SK-N-SH treated with all-trans-retinoic acid at 6 μM for 48 hours (cell line): ENCODE results near the gene NUP98.

Experiments
- ESRRG ChIP-seq: fragments of 250-450 bp; sonication (Bioruptor Pico); IDR thresholded peaks from 2 replicates; pipeline ENCODE4 v1.6.1; 2021; ENCODE audit warnings: mild to moderate bottlenecking
- RARB ChIP-seq: fragments of 250-450 bp; sonication (Bioruptor Pico); IDR thresholded peaks from 2 replicates; pipeline ENCODE4 v1.8.0; 2021; ENCODE audit warnings: mild to moderate bottlenecking, moderate library complexity
- TCF4 ChIP-seq: fragments of 250-450 bp; sonication (Bioruptor Pico); IDR thresholded peaks from 2 replicates; pipeline ENCODE4 v1.8.0; 2021; ENCODE audit warnings: mild to moderate bottlenecking, moderate library complexity, borderline replicate concordance
- TOX ChIP-seq: fragments of 250-450 bp; sonication (Bioruptor Pico); IDR thresholded peaks from 2 replicates; pipeline ENCODE4 v1.8.0; 2021; ENCODE audit warnings: mild to moderate bottlenecking, moderate library complexity, borderline replicate concordance
- ZFP3 ChIP-seq: fragments of 250-450 bp; sonication (Bioruptor Pico); IDR thresholded peaks from 2 replicates; pipeline ENCODE4 v1.5.0; 2020; ENCODE audit warnings: mild to moderate bottlenecking, moderate library complexity
- TF ChIP-seq, protein P1 (sequence below): fragments of 250-450 bp; sonication (Bioruptor Pico); IDR thresholded peaks from 2 replicates; pipeline ENCODE4 v1.5.1; 2020; ENCODE audit warnings: low read depth, mild to moderate bottlenecking, moderate library complexity
- TF ChIP-seq, protein P2 (sequence below): fragments of 250-450 bp; sonication (Bioruptor Pico); IDR thresholded peaks from 2 replicates; pipeline ENCODE4 v1.8.0; 2021; ENCODE audit warnings: low read depth, mild to moderate bottlenecking, moderate library complexity, borderline replicate concordance
- TF ChIP-seq, protein P3 (sequence below): fragments of 250-450 bp; sonication (Bioruptor Pico); IDR thresholded peaks from 2 replicates; pipeline ENCODE4 v1.8.0; 2020; ENCODE audit warnings: mild to moderate bottlenecking, moderate library complexity, borderline replicate concordance
- TF ChIP-seq, protein P4 (sequence below): fragments of 250-450 bp; sonication (Bioruptor Pico); IDR thresholded peaks from 2 replicates; pipeline ENCODE4 v1.5.1; 2021; ENCODE audit warnings: mild to moderate bottlenecking, moderate library complexity

DNA sequence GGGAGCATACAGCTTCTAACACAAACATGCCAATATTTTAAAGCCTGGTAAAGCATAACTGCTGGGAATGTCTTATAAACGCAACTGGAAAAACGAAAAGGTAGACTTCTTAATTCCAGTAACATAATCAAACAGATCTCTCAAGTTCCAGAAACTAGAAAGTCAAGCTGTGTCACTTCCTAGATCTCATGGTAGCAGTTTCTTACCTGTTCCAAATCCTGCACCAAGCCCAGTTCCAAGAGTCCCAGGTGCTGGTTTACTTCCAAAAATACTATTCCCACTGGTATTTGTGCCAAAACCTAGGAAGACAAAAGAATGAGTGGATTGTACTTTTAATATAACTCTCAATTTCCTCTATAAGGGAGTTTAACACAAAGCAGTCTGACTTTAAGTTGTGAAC is 44.2 kb downstream of the NUP98 start:
- TF ChIP-seq, protein P1, sequence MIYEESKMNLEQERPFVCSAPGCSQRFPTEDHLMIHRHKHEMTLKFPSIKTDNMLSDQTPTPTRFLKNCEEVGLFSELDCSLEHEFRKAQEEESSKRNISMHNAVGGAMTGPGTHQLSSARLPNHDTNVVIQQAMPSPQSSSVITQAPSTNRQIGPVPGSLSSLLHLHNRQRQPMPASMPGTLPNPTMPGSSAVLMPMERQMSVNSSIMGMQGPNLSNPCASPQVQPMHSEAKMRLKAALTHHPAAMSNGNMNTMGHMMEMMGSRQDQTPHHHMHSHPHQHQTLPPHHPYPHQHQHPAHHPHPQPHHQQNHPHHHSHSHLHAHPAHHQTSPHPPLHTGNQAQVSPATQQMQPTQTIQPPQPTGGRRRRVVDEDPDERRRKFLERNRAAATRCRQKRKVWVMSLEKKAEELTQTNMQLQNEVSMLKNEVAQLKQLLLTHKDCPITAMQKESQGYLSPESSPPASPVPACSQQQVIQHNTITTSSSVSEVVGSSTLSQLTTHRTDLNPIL: no peak
- no peak for TF ChIP-seq RARB (CRISPR knock-in tag)
- TF ChIP-seq, protein P2, sequence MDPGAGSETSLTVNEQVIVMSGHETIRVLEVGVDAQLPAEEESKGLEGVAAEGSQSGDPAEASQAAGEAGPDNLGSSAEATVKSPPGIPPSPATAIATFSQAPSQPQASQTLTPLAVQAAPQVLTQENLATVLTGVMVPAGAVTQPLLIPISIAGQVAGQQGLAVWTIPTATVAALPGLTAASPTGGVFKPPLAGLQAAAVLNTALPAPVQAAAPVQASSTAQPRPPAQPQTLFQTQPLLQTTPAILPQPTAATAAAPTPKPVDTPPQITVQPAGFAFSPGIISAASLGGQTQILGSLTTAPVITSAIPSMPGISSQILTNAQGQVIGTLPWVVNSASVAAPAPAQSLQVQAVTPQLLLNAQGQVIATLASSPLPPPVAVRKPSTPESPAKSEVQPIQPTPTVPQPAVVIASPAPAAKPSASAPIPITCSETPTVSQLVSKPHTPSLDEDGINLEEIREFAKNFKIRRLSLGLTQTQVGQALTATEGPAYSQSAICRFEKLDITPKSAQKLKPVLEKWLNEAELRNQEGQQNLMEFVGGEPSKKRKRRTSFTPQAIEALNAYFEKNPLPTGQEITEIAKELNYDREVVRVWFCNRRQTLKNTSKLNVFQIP: no peak
- TF ChIP-seq, protein P3, sequence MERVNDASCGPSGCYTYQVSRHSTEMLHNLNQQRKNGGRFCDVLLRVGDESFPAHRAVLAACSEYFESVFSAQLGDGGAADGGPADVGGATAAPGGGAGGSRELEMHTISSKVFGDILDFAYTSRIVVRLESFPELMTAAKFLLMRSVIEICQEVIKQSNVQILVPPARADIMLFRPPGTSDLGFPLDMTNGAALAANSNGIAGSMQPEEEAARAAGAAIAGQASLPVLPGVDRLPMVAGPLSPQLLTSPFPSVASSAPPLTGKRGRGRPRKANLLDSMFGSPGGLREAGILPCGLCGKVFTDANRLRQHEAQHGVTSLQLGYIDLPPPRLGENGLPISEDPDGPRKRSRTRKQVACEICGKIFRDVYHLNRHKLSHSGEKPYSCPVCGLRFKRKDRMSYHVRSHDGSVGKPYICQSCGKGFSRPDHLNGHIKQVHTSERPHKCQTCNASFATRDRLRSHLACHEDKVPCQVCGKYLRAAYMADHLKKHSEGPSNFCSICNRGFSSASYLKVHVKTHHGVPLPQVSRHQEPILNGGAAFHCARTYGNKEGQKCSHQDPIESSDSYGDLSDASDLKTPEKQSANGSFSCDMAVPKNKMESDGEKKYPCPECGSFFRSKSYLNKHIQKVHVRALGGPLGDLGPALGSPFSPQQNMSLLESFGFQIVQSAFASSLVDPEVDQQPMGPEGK (CRISPR knock-in tag): no peak
- TF ChIP-seq ZFP3 (CRISPR knock-in tag): no peak
- TF ChIP-seq TOX (CRISPR knock-in tag): no peak
- TF ChIP-seq ESRRG: no peak
- TF ChIP-seq, protein P4, sequence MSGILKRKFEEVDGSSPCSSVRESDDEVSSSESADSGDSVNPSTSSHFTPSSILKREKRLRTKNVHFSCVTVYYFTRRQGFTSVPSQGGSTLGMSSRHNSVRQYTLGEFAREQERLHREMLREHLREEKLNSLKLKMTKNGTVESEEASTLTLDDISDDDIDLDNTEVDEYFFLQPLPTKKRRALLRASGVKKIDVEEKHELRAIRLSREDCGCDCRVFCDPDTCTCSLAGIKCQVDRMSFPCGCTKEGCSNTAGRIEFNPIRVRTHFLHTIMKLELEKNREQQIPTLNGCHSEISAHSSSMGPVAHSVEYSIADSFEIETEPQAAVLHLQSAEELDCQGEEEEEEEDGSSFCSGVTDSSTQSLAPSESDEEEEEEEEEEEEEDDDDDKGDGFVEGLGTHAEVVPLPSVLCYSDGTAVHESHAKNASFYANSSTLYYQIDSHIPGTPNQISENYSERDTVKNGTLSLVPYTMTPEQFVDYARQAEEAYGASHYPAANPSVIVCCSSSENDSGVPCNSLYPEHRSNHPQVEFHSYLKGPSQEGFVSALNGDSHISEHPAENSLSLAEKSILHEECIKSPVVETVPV (CRISPR knock-in tag): no peak
- no peak for TF ChIP-seq TCF4 (CRISPR knock-in tag)
